A673 (cell line): ENCODE results near the gene ZEB1. TPM values are rescaled to one million over a fixed set of nuclear protein-coding genes. Genes with fewer than 3 reads are reported as not detected.

ENCODE experiments used
- BruUV-seq: library from RNA; stranded (reverse); fragments of 400-500 nt; replicated peaks from 2 replicates; lab custom pipeline; 2021; lab: Mats Ljungman, UMichigan
- CTCF ChIA-PET: fragments of 300-600 bp; sonication (Branson Sonifier 250); formaldehyde crosslinking; loops from one replicate; lab custom pipeline; 2022; ENCODE audit warnings: antibody characterized with exemption; lab: Charles Lee
- POLR2A ChIA-PET: fragments of 300-600 bp; sonication (Branson Sonifier 250); formaldehyde crosslinking; loops from one replicate; lab custom pipeline; 2022; ENCODE audit warnings: antibody characterized with exemption; ENCODE audit not compliant: low non-redundant PET; lab: Charles Lee
- DNase-seq: peaks from one replicate; pipeline ENCODE4 v3.0.0-alpha.2; 2015; ENCODE audit warnings: low spot score
- H3K27ac ChIP-seq: fragments of 200-600 bp; sonication (generic); 2 replicates; pipeline ENCODE4 v1.5.1; 2016; ENCODE audit warnings: mixed run types, low read depth, mild to moderate bottlenecking, mixed read lengths, antibody characterized with exemption, low read length; ENCODE audit not compliant: poor library complexity, severe bottlenecking
- H3K27me3 ChIP-seq: fragments of 200-600 bp; sonication (generic); replicated peaks from 2 replicates; pipeline ENCODE4 v1.6.1; 2017; ENCODE audit warnings: mixed run types, low read depth, mild to moderate bottlenecking, mixed read lengths, antibody characterized with exemption, low read length; ENCODE audit not compliant: insufficient read depth, poor library complexity
- H3K36me3 ChIP-seq: fragments of 200-600 bp; sonication (generic); 2 replicates; pipeline ENCODE4 v1.6.1; 2016; ENCODE audit warnings: mixed run types, mild to moderate bottlenecking, mixed read lengths, antibody characterized with exemption, low read length; ENCODE audit not compliant: insufficient read depth, poor library complexity, severe bottlenecking
- H3K4me1 ChIP-seq: fragments of 200-600 bp; sonication (generic); 2 replicates; pipeline ENCODE4 v1.6.1; 2017; ENCODE audit warnings: mixed run types, mild to moderate bottlenecking, mixed read lengths, antibody characterized with exemption, low read length; ENCODE audit not compliant: insufficient read depth, poor library complexity, severe bottlenecking
- H3K4me3 ChIP-seq: fragments of 200-600 bp; sonication (generic); 2 replicates; pipeline ENCODE4 v1.5.1; 2016; ENCODE audit warnings: low read depth, mixed run types, mild to moderate bottlenecking, mixed read lengths, low read length; ENCODE audit not compliant: poor library complexity, severe bottlenecking
- H3K9me3 ChIP-seq: fragments of 200-600 bp; sonication (generic); 2 replicates; pipeline ENCODE4 v1.6.1; 2016; ENCODE audit warnings: mixed run types, low read depth, mild to moderate bottlenecking, mixed read lengths, antibody characterized with exemption, low read length; ENCODE audit not compliant: poor library complexity, severe bottlenecking
- CTCF ChIP-seq: fragments of 300-800, 200-600 bp; sonication (generic); conservative IDR thresholded peaks from 2 replicates; pipeline ENCODE4 v1.5.1; 2017; ENCODE audit warnings: low read depth, mild to moderate bottlenecking, antibody characterized with exemption, low read length, moderate library complexity, mixed read lengths
- EZH2 ChIP-seq: fragments of 200-600 bp; sonication (generic); IDR thresholded peaks from 2 replicates; pipeline ENCODE4 v1.6.1; 2017; ENCODE audit warnings: borderline replicate concordance, low read depth, mild to moderate bottlenecking, mixed read lengths, antibody characterized with exemption, low read length; ENCODE audit not compliant: poor library complexity, severe bottlenecking
- intact Hi-C: fragments of 100-400 bp; cut with micrococcal nuclease; formaldehyde crosslinking; loops from one replicate; pipeline ENCODE4 v1.10.0; 2022; ENCODE audit not compliant: unreplicated experiment
- total RNA-seq: library from RNA; stranded (reverse); gene quantifications from 2 replicates; pipeline ENCODE4 v1.2.3, GENCODE V29; 2021

Gene ZEB1
- total RNA-seq, 1 experiment from 2014 or later: 8.3 TPM

- H3K4me3 ChIP-seq: peak overlapping the region; percentile 68
- intact Hi-C loops: loop anchor here (5.0 kb wide), 1 partner anchor 236 kb away; no protein-coding TSS in a partner anchor
- BruUV-seq: no TSS peak
- H3K4me1 ChIP-seq: peaks cover 15% of the 10 kb centered on the region
- CTCF ChIA-PET: no interaction called here
- TF ChIP-seq EZH2 (no peak), CTCF (no peak)
- no peak for DNase-seq
- no peaks in the 10 kb centered on the region for H3K36me3 ChIP-seq
- peaks cover 37% of the 10 kb centered on the region for H3K27me3 ChIP-seq
- no peaks in the 10 kb centered on the region for H3K9me3 ChIP-seq
- no peak overlapping the region for H3K27ac ChIP-seq
- POLR2A ChIA-PET: no interaction called here
Observed at GRCh38 chr10:31318382-31318853, 598 bp upstream of the ZEB1 start.

GRCh38 chr10:31319602-31320549 lies 860 bp downstream of the ZEB1 start:
- POLR2A ChIA-PET: no interaction called here
- no peak for DNase-seq
- peaks cover 15% of the 10 kb centered on the region for H3K4me1 ChIP-seq

More at GRCh38 chr10:31319602-31320549, 860 bp downstream of the ZEB1 start:
- no TSS peak for BruUV-seq
- Histone ChIP-seq H3K27me3 (peaks cover 52% of the 10 kb centered on the region), H3K4me3 (peak overlapping the region; percentile 68), H3K27ac (peak overlapping the region; percentile 21), H3K36me3 (no peaks in the 10 kb centered on the region), H3K9me3 (no peaks in the 10 kb centered on the region)
- intact Hi-C loops: loop anchor here (5.0 to 10.0 kb wide), 3 partner anchors 175 to 485 kb away; no protein-coding TSS in a partner anchor
- CTCF ChIA-PET: no interaction called here
- TF ChIP-seq CTCF (0 out of 2 replicates have a peak, but pooled peaks have one; percentile 2), EZH2 (no peak)
